ENCODE results near the gene CDC42SE2. TPM values are rescaled to one million over a fixed set of nuclear protein-coding genes. Genes with fewer than 3 reads are reported as not detected.

CDC42SE2 gene
- total RNA-seq, 2 experiments from 2014 or later: 163 to 166 TPM

- Mint-ChIP-seq H3K27ac (peak overlapping the region; percentile 8), H3K9me3 (peaks cover 10% of the 10 kb centered on the region), H3K4me1 (peaks cover 2% of the 10 kb centered on the region), H3K4me3 (no peak overlapping the region), H3K36me3 (ENCODE audit: low read depth) (peaks cover 79% of the 10 kb centered on the region), H3K27me3 (no peaks in the 10 kb centered on the region)
- CTCF ChIA-PET: interaction anchor here (1.0 kb wide), 1 partner anchor 17 kb away, joined by 3 read pairs; no protein-coding TSS in a partner anchor
- POLR2A ChIA-PET: interaction anchor here (0.8 to 1.2 kb wide), 6 partner anchors 8 to 141 kb away, joined by 3 to 4 read pairs (median 3); no protein-coding TSS in a partner anchor
- DNase-seq: no peak
Measured at GRCh38 chr5:131405674-131406073, 141.8 kb downstream of the CDC42SE2 start.

GRCh38 chr5:131406076-131406475 lies 142.2 kb downstream of the CDC42SE2 start:
- DNase-seq: no peak
- no peaks in the 10 kb centered on the region for H3K27me3 Mint-ChIP-seq
- ChIA-PET CTCF (interaction anchor here (0.6 kb wide), 1 partner anchor 167 kb away, joined by 3 read pairs; no protein-coding TSS in a partner anchor), POLR2A (interaction anchor here (0.7 to 1.2 kb wide), 4 partner anchors 9 to 132 kb away, joined by 3 read pairs; no protein-coding TSS in a partner anchor)
- H3K9me3 Mint-ChIP-seq: peaks cover 9% of the 10 kb centered on the region
- no peak overlapping the region for H3K4me3 Mint-ChIP-seq
- H3K27ac Mint-ChIP-seq: peak overlapping the region; percentile 8
- no peaks in the 10 kb centered on the region for H3K4me1 Mint-ChIP-seq
- H3K36me3 Mint-ChIP-seq (ENCODE audit: low read depth): peaks cover 79% of the 10 kb centered on the region

DNA sequence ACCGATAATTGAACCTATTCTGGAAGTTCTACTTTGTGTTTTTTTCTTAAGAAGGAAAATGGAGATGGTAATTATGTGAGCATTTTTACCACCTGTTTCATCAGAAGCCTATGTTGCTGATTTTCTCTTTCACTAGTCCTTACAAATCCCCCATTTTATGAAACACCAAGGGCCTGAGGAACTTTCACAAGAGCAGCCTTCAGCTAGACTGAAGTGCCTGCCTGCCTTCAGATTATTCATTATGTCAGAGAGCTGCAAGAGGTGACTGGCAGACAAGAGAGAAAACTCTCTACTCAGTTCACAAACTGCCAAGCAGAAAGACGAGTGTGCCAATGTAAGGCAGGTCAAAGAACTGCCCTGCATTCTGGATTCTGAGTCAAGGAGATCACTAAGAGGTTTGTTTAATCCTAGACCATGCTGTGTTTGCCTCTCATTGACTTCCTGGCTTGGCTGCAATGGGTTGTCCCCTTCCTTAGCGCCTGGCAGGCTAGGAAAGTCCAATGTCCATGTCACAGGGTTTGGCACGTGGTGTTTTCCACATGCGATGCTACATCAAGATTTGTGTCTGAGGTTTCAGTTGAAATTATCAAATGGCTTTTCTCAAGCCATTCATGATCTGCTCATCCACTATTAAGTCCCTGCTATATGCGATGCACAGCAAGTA lies 143.3 kb downstream of the CDC42SE2 start:
- Mint-ChIP-seq H3K27ac (no peak overlapping the region), H3K4me1 (no peaks in the 10 kb centered on the region), H3K27me3 (no peaks in the 10 kb centered on the region), H3K36me3 (ENCODE audit: low read depth) (peaks cover 78% of the 10 kb centered on the region), H3K4me3 (no peak overlapping the region), H3K9me3 (peaks cover 6% of the 10 kb centered on the region)
- ChIA-PET POLR2A (interaction anchor here (1.4 kb wide), 1 partner anchor 11 kb away, joined by 6 read pairs; no protein-coding TSS in a partner anchor), CTCF (interaction anchor here (0.6 kb wide), 1 partner anchor 168 kb away, joined by 3 read pairs; no protein-coding TSS in a partner anchor)
- no peak for DNase-seq

GRCh38 chr5:131413605-131414559 lies 150.0 kb downstream of the CDC42SE2 start:
- POLR2A ChIA-PET: interaction anchor here (0.8 to 4.5 kb wide), 11 partner anchors 9 to 251 kb away, joined by 3 to 35 read pairs (median 4); partner anchors contain the start of gene CDC42SE2
- DNase-seq: peak; percentile 58
- Mint-ChIP-seq H3K4me1 (peaks cover 31% of the 10 kb centered on the region), H3K36me3 (ENCODE audit: low read depth) (peaks cover 47% of the 10 kb centered on the region), H3K27ac (peak overlapping the region; percentile 76), H3K4me3 (peak overlapping the region; percentile 14), H3K27me3 (no peaks in the 10 kb centered on the region), H3K9me3 (peaks cover 5% of the 10 kb centered on the region)
- CTCF ChIA-PET: interaction anchor here (1.0 to 2.9 kb wide), 7 partner anchors 10 to 542 kb away, joined by 3 to 10 read pairs (median 4); partner anchors contain the start of gene HINT1

- no peaks in the 10 kb centered on the region for H3K27me3 Mint-ChIP-seq
- peaks cover 28% of the 10 kb centered on the region for H3K36me3 Mint-ChIP-seq (ENCODE audit: low read depth)
- no peaks in the 10 kb centered on the region for H3K9me3 Mint-ChIP-seq
- no peak overlapping the region for H3K4me3 Mint-ChIP-seq
- no peak overlapping the region for H3K27ac Mint-ChIP-seq
- H3K4me1 Mint-ChIP-seq: peaks cover 41% of the 10 kb centered on the region
- no peak for DNase-seq
- CTCF ChIA-PET: interaction anchor here (0.7 to 2.9 kb wide), 7 partner anchors 9 to 567 kb away, joined by 3 to 10 read pairs (median 3); partner anchors contain the start of gene HINT1
- POLR2A ChIA-PET: interaction anchor here (4.5 kb wide), 1 partner anchor 152 kb away, joined by 35 read pairs; the partner anchor contains the start of gene CDC42SE2
Measured at GRCh38 chr5:131416729-131417128, 152.9 kb downstream of the CDC42SE2 start.

GRCh38 chr5:131417240-131417869 lies 153.5 kb downstream of the CDC42SE2 start:
- DNase-seq: peak; percentile 82
- H3K9me3 Mint-ChIP-seq: no peaks in the 10 kb centered on the region
- peak overlapping the region; percentile 13 for H3K27ac Mint-ChIP-seq
- POLR2A ChIA-PET: interaction anchor here (4.5 kb wide), 1 partner anchor 153 kb away, joined by 35 read pairs; the partner anchor contains the start of gene CDC42SE2
- H3K4me1 Mint-ChIP-seq: peaks cover 41% of the 10 kb centered on the region
- no peak overlapping the region for H3K4me3 Mint-ChIP-seq
- H3K27me3 Mint-ChIP-seq: no peaks in the 10 kb centered on the region
- CTCF ChIA-PET: no interaction called here
- peaks cover 30% of the 10 kb centered on the region for H3K36me3 Mint-ChIP-seq (ENCODE audit: low read depth)

DNA sequence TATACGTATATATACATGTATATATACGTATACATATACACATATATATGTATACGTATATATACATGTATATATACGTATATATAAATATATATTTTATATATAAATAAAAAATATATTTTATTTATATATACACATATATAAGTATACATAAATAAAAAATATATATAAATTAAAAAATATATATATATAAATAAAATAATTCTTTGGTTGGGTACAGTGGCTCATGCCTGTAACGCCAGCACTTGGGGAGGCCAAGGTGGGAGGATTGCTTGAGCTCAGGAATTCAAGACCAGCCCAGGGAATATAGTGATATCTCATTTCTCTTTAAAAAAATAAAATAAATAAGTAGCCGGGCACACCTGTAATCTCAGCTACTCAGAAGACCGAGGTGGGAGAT lies 155.0 kb downstream of the CDC42SE2 start:
- CTCF ChIA-PET: interaction anchor here (0.7 to 1.6 kb wide), 4 partner anchors 253 to 644 kb away, joined by 3 to 5 read pairs (median 3); no protein-coding TSS in a partner anchor
- Mint-ChIP-seq H3K27me3 (no peaks in the 10 kb centered on the region), H3K4me3 (no peak overlapping the region), H3K27ac (no peak overlapping the region), H3K4me1 (peaks cover 35% of the 10 kb centered on the region), H3K36me3 (ENCODE audit: low read depth) (peaks cover 32% of the 10 kb centered on the region), H3K9me3 (no peaks in the 10 kb centered on the region)
- POLR2A ChIA-PET: no interaction called here
- no peak for DNase-seq

DNA sequence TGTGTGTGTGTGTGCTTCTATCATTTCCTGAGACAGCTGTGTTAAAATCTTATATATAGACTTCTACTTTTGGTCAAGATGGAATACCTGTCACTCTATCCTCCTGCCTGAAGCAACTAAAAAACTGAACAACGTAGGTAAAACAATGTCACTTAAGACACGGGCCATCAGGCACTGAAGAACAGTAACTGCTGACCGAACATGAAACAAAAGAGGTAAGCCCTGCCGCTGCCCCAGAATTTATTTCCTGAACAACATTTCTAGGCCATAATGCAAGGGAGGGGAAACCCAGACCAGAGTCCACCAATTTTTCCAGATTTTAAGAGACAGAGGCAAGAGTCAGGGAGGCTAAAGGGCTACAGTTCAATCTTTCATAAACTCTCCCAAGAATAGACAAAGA lies 156.0 kb downstream of the CDC42SE2 start:
- ChIA-PET POLR2A (interaction anchor here (0.6 kb wide), 1 partner anchor 1455 kb away, joined by 4 read pairs; no protein-coding TSS in a partner anchor), CTCF (no interaction called here)
- DNase-seq: no peak
- no peak overlapping the region for H3K4me3 Mint-ChIP-seq
- no peaks in the 10 kb centered on the region for H3K9me3 Mint-ChIP-seq
- H3K36me3 Mint-ChIP-seq (ENCODE audit: low read depth): peaks cover 28% of the 10 kb centered on the region
- no peaks in the 10 kb centered on the region for H3K27me3 Mint-ChIP-seq
- peaks cover 26% of the 10 kb centered on the region for H3K4me1 Mint-ChIP-seq
- peak overlapping the region; percentile 21 for H3K27ac Mint-ChIP-seq

- ChIA-PET POLR2A (interaction anchor here (1.4 kb wide), 1 partner anchor 17 kb away, joined by 3 read pairs; no protein-coding TSS in a partner anchor), CTCF (interaction anchor here (1.1 to 2.3 kb wide), 8 partner anchors 9 to 640 kb away, joined by 3 to 17 read pairs (median 5); no protein-coding TSS in a partner anchor)
- no peak overlapping the region for H3K27ac Mint-ChIP-seq
- H3K4me3 Mint-ChIP-seq: no peak overlapping the region
- DNase-seq: no peak
- peaks cover 34% of the 10 kb centered on the region for H3K36me3 Mint-ChIP-seq (ENCODE audit: low read depth)
- no peaks in the 10 kb centered on the region for H3K9me3 Mint-ChIP-seq
- H3K4me1 Mint-ChIP-seq: peaks cover 14% of the 10 kb centered on the region
- no peaks in the 10 kb centered on the region for H3K27me3 Mint-ChIP-seq
Measured at GRCh38 chr5:131423056-131423455, 159.2 kb downstream of the CDC42SE2 start.

GRCh38 chr5:131426011-131426410 lies 162.2 kb downstream of the CDC42SE2 start:
- Mint-ChIP-seq H3K27me3 (no peaks in the 10 kb centered on the region), H3K27ac (no peak overlapping the region), H3K36me3 (ENCODE audit: low read depth) (peaks cover 56% of the 10 kb centered on the region), H3K9me3 (no peaks in the 10 kb centered on the region), H3K4me1 (peaks cover 7% of the 10 kb centered on the region), H3K4me3 (no peak overlapping the region)
- DNase-seq: no peak
- CTCF ChIA-PET: interaction anchor here (1.3 kb wide), 1 partner anchor 582 kb away, joined by 3 read pairs; no protein-coding TSS in a partner anchor
- POLR2A ChIA-PET: no interaction called here

- CTCF ChIA-PET: no interaction called here
- Mint-ChIP-seq H3K4me3 (no peak overlapping the region), H3K27me3 (no peaks in the 10 kb centered on the region), H3K36me3 (ENCODE audit: low read depth) (peaks cover 72% of the 10 kb centered on the region), H3K27ac (no peak overlapping the region), H3K4me1 (peaks cover 5% of the 10 kb centered on the region), H3K9me3 (no peaks in the 10 kb centered on the region)
- POLR2A ChIA-PET: no interaction called here
- no peak for DNase-seq
Measured at GRCh38 chr5:131430794-131431193, 166.9 kb downstream of the CDC42SE2 start.

GRCh38 chr5:131431794-131432193 lies 167.9 kb downstream of the CDC42SE2 start:
- H3K27me3 Mint-ChIP-seq: no peaks in the 10 kb centered on the region
- H3K27ac Mint-ChIP-seq: no peak overlapping the region
- ChIA-PET CTCF (no interaction called here), POLR2A (no interaction called here)
- no peaks in the 10 kb centered on the region for H3K9me3 Mint-ChIP-seq
- H3K4me1 Mint-ChIP-seq: peaks cover 2% of the 10 kb centered on the region
- DNase-seq: no peak
- H3K36me3 Mint-ChIP-seq (ENCODE audit: low read depth): peaks cover 70% of the 10 kb centered on the region
- H3K4me3 Mint-ChIP-seq: no peak overlapping the region

Measured in activated CD4-positive, alpha-beta memory T cell treated with anti-CD3 and anti-CD28 coated beads, Interleukin-2, amount 10 ng/mL, durations not matched to agents 7 days and 5 days (primary cell).